ENCODE measurements around the gene KASH5. TPM values are rescaled to one million over a fixed set of nuclear protein-coding genes. Genes with fewer than 3 reads are reported as not detected.

KASH5 gene
- total and polyA plus RNA-seq, 9 donors, result 0.15 to 0.23 TPM; not detected in 7

GRCh38 chr19:49462492-49462891 is 74.4 kb downstream of the KASH5 start:
- Histone ChIP-seq H3K4me3 (no peak overlapping the region), H3K27ac (no peak overlapping the region), H3K4me1 (ENCODE audit: insufficient read depth) (no peaks in the 10 kb centered on the region), H3K27me3 (no peaks in the 10 kb centered on the region), H3K9me3 (no peaks in the 10 kb centered on the region), H3K36me3 (no peaks in the 10 kb centered on the region)
- intact Hi-C loops (cut with DNase I), result no loop called here
- 81 to 87% (median 84%) methylated on average over 12 of the region's 12 CpGs for WGBS, 3 donors
- no peak for DNase-seq
- TF ChIP-seq EP300 (IDR thresholded peaks at IDR 0.05), result no peak
- TF ChIP-seq POLR2A (IDR thresholded peaks at IDR 0.05), result no peak
- no peak for TF ChIP-seq CTCF (IDR thresholded peaks at IDR 0.05)

- no peak for TF ChIP-seq EP300 (IDR thresholded peaks at IDR 0.05)
- no peak for TF ChIP-seq CTCF (IDR thresholded peaks at IDR 0.05)
- TF ChIP-seq POLR2A (IDR thresholded peaks at IDR 0.05), result no peak
- H3K27me3 ChIP-seq, result no peaks in the 10 kb centered on the region
- DNase-seq, result no peak
- H3K27ac ChIP-seq, result no peak overlapping the region
- intact Hi-C loops (cut with DNase I), result no loop called here
- H3K9me3 ChIP-seq, result no peaks in the 10 kb centered on the region
- H3K4me1 ChIP-seq (ENCODE audit: insufficient read depth), result no peaks in the 10 kb centered on the region
- WGBS, 3 donors, result 86 to 87% (median 87%) methylated on average over 37 to 39 of the region's 39 CpGs
- H3K36me3 ChIP-seq, result no peaks in the 10 kb centered on the region
- no peak overlapping the region for H3K4me3 ChIP-seq
Observed at GRCh38 chr19:49463960-49464740, 76.1 kb downstream of the KASH5 start.

- 87 to 92% (median 91%) methylated on average over 3 of the region's 3 CpGs for WGBS, 3 donors
- Histone ChIP-seq H3K4me1 (ENCODE audit: insufficient read depth) (no peaks in the 10 kb centered on the region), H3K36me3 (no peaks in the 10 kb centered on the region), H3K27ac (no peak overlapping the region), H3K9me3 (no peaks in the 10 kb centered on the region), H3K27me3 (no peaks in the 10 kb centered on the region), H3K4me3 (no peak overlapping the region)
- TF ChIP-seq POLR2A (IDR thresholded peaks at IDR 0.05), result no peak
- TF ChIP-seq CTCF (IDR thresholded peaks at IDR 0.05), result no peak
- TF ChIP-seq EP300 (IDR thresholded peaks at IDR 0.05), result no peak
- DNase-seq, result no peak
- intact Hi-C loops (cut with DNase I), result no loop called here
Observed at GRCh38 chr19:49465371-49465770, 77.3 kb downstream of the KASH5 start.

Other genes with a start within 250 kb of the KASH5 start
- 1 to 10 TPM in 5 of 7 donors, under 1 TPM in 2; 0.36 to 3.0 (median 2.1) TPM for gene HRC, start 232.9 kb upstream of the KASH5 start, total RNA-seq
- gene HRC, start 232.9 kb upstream of the KASH5 start, polyA plus RNA-seq, result 10 to 100 TPM in 1 of 2 donors, 1 to 10 TPM in 1; 4.0 to 10.5 TPM
- 10 to 100 TPM in 2 of 7 donors, 1 to 10 TPM in 5; 1.2 to 12.2 (median 8.2) TPM for gene TRPM4, start 230.5 kb upstream of the KASH5 start, total RNA-seq
- gene TRPM4, start 230.5 kb upstream of the KASH5 start, polyA plus RNA-seq, result 1 to 10 TPM; 1.1 to 5.1 TPM
- gene SLC6A16, start 63.1 kb upstream of the KASH5 start, total RNA-seq, result 1 to 10 TPM; 1.8 to 9.3 (median 4.6) TPM
- gene SLC6A16, start 63.1 kb upstream of the KASH5 start, polyA plus RNA-seq, result 1 to 10 TPM; 3.3 to 5.3 TPM
- gene CD37, start 52.8 kb upstream of the KASH5 start, total RNA-seq, result 10 to 100 TPM in 1 of 7 donors, 1 to 10 TPM in 6; 1.5 to 11.6 (median 5.4) TPM
- gene CD37, start 52.8 kb upstream of the KASH5 start, polyA plus RNA-seq, result 10 to 100 TPM in 1 of 2 donors, 1 to 10 TPM in 1; 3.5 to 21.5 TPM
- gene TEAD2, start 25.8 kb upstream of the KASH5 start, total RNA-seq, result 10 to 100 TPM; 27.8 to 63.1 (median 47.3) TPM
- gene TEAD2, start 25.8 kb upstream of the KASH5 start, polyA plus RNA-seq, result 10 to 100 TPM; 34.0 to 38.4 TPM
- 1 to 10 TPM in 5 of 7 donors, under 1 TPM in 1, not detected in 1; 0.22 to 2.4 (median 1.3) TPM for gene DKKL1, start 24.4 kb upstream of the KASH5 start, total RNA-seq
- under 1 TPM; 0.35 to 0.42 TPM for gene DKKL1, start 24.4 kb upstream of the KASH5 start, polyA plus RNA-seq
- gene PTH2, start 35.2 kb downstream of the KASH5 start, total RNA-seq, result not detected
- gene PTH2, start 35.2 kb downstream of the KASH5 start, polyA plus RNA-seq, result not detected
- not detected for gene GFY, start 37.1 kb downstream of the KASH5 start, total RNA-seq
- not detected for gene GFY, start 37.1 kb downstream of the KASH5 start, polyA plus RNA-seq
- under 1 TPM in 5 of 7 donors, not detected in 2; 0.15 to 0.57 (median 0.17) TPM for gene SLC17A7, start 53.3 kb downstream of the KASH5 start, total RNA-seq
- gene SLC17A7, start 53.3 kb downstream of the KASH5 start, polyA plus RNA-seq, result 1 to 10 TPM in 1 of 2 donors, under 1 TPM in 1; 0.19 to 2.5 TPM
- 10 to 100 TPM; 42.6 to 69.4 (median 58.5) TPM for gene PIH1D1, start 63.6 kb downstream of the KASH5 start, total RNA-seq
- 10 to 100 TPM; 28.6 to 63.5 TPM for gene PIH1D1, start 63.6 kb downstream of the KASH5 start, polyA plus RNA-seq
- 10 to 100 TPM; 15.8 to 24.2 (median 20.2) TPM for gene ALDH16A1, start 65.0 kb downstream of the KASH5 start, total RNA-seq
- gene ALDH16A1, start 65.0 kb downstream of the KASH5 start, polyA plus RNA-seq, result 10 to 100 TPM in 1 of 2 donors, under 1 TPM in 1; 0.93 to 22.5 TPM
- gene FLT3LG, start 86.0 kb downstream of the KASH5 start, total RNA-seq, result 10 to 100 TPM in 5 of 7 donors, 1 to 10 TPM in 2; 5.1 to 15.2 (median 12.2) TPM
- 10 to 100 TPM in 1 of 2 donors, 1 to 10 TPM in 1; 3.9 to 15.3 TPM for gene FLT3LG, start 86.0 kb downstream of the KASH5 start, polyA plus RNA-seq
- 1,000 to 10,000 TPM; 4,998 to 9,736 (median 6,664) TPM for gene RPL13A, start 99.4 kb downstream of the KASH5 start, total RNA-seq
- 1,000 to 10,000 TPM; 3,682 to 6,907 TPM for gene RPL13A, start 99.4 kb downstream of the KASH5 start, polyA plus RNA-seq
- over 10,000 TPM in 2 of 7 donors, 1,000 to 10,000 TPM in 5; 2,881 to 13,366 (median 4,211) TPM for gene RPS11, start 108.2 kb downstream of the KASH5 start, total RNA-seq
- gene RPS11, start 108.2 kb downstream of the KASH5 start, polyA plus RNA-seq, result 1,000 to 10,000 TPM; 8,754 to 9,572 TPM
- 100 to 1,000 TPM; 158 to 247 (median 238) TPM for gene FCGRT, start 124.4 kb downstream of the KASH5 start, total RNA-seq
- gene FCGRT, start 124.4 kb downstream of the KASH5 start, polyA plus RNA-seq, result 100 to 1,000 TPM; 180 to 295 TPM
- 10 to 100 TPM; 26.4 to 54.8 (median 37.8) TPM for gene RCN3, start 139.8 kb downstream of the KASH5 start, total RNA-seq
- 10 to 100 TPM; 13.6 to 37.5 TPM for gene RCN3, start 139.8 kb downstream of the KASH5 start, polyA plus RNA-seq
- gene NOSIP, start 192.3 kb downstream of the KASH5 start, total RNA-seq, result 10 to 100 TPM; 44.8 to 70.1 (median 58.7) TPM
- 10 to 100 TPM; 31.0 to 65.0 TPM for gene NOSIP, start 192.3 kb downstream of the KASH5 start, polyA plus RNA-seq
- gene PRRG2, start 193.1 kb downstream of the KASH5 start, total RNA-seq, result 1 to 10 TPM in 3 of 7 donors, under 1 TPM in 1, not detected in 3; 0.77 to 4.0 (median 1.6) TPM
- under 1 TPM; 0.65 to 0.75 TPM for gene PRRG2, start 193.1 kb downstream of the KASH5 start, polyA plus RNA-seq
- gene PRR12, start 202.9 kb downstream of the KASH5 start, total RNA-seq, result 10 to 100 TPM in 5 of 7 donors, 1 to 10 TPM in 2; 8.1 to 44.1 (median 31.8) TPM
- gene PRR12, start 202.9 kb downstream of the KASH5 start, polyA plus RNA-seq, result 10 to 100 TPM in 1 of 2 donors, 1 to 10 TPM in 1; 2.8 to 22.8 TPM

Measured in ovary (tissue), 9 donors.